Fibroblast of lung (primary cell): ENCODE measurements around the gene NACC1. TPM values are rescaled to one million over a fixed set of nuclear protein-coding genes. Genes with fewer than 3 reads are reported as not detected.

ENCODE experiments used
- DNase-seq, 2 donors: peaks; one replicate each; pipeline versions ENCODE4 v3.0.0 to v3.0.0-alpha.2; 2010; ENCODE audit warnings: low read depth in 2 of 2
- H2AFZ ChIP-seq: 2 replicates; pipeline ENCODE4 v1.5.1; 2012; ENCODE audit warnings: low read length, control low read depth, inconsistent platforms
- H3K27ac ChIP-seq: 2 replicates; pipeline ENCODE4 v1.5.1; 2011; ENCODE audit warnings: low read length, control low read depth; ENCODE audit not compliant: insufficient read depth
- H3K27me3 ChIP-seq: 2 replicates; pipeline ENCODE4 v1.5.1; 2011; ENCODE audit warnings: mild to moderate bottlenecking, low read length; ENCODE audit not compliant: control insufficient read depth, insufficient read depth
- H3K36me3 ChIP-seq: 2 replicates; pipeline ENCODE4 v1.5.1; 2011; ENCODE audit warnings: low read length; ENCODE audit not compliant: control insufficient read depth, insufficient read depth
- H3K4me1 ChIP-seq: 2 replicates; pipeline ENCODE4 v1.5.1; 2011; ENCODE audit warnings: low read length; ENCODE audit not compliant: control insufficient read depth, insufficient read depth; ENCODE audit errors: extremely low read depth
- H3K4me2 ChIP-seq: 2 replicates; pipeline ENCODE4 v1.5.1; 2011; ENCODE audit warnings: low read length, control low read depth; ENCODE audit not compliant: insufficient read depth; ENCODE audit errors: extremely low read depth
- H3K4me3 ChIP-seq, 4 experiments: fragments of 200-600 bp in 1 of 4; sonication (generic) in 1 of 4; replicated peaks in 1 of 4; 2 replicates each; pipeline ENCODE4 v1.5.1; 2011 to 2016; ENCODE audit warnings: low read length in 4 of 4, low read depth in 3 of 4, mild to moderate bottlenecking in 3 of 4, control low read depth in 2 of 4, inconsistent platforms in 1 of 4, mixed read lengths in 1 of 4; ENCODE audit not compliant: insufficient read depth in 1 of 4; ENCODE audit errors: control extremely low read depth in 1 of 4
- H3K79me2 ChIP-seq: 2 replicates; pipeline ENCODE4 v1.5.1; 2012; ENCODE audit warnings: mild to moderate bottlenecking, low read length, inconsistent platforms; ENCODE audit not compliant: control insufficient read depth, insufficient read depth
- H3K9ac ChIP-seq: 2 replicates; pipeline ENCODE4 v1.5.1; 2011; ENCODE audit warnings: mild to moderate bottlenecking, low read length, control low read depth; ENCODE audit not compliant: insufficient read depth
- H3K9me3 ChIP-seq: 2 replicates; pipeline ENCODE4 v1.5.1; 2012; ENCODE audit warnings: low read depth, low read length; ENCODE audit not compliant: control insufficient read depth, insufficient read depth
- H4K20me1 ChIP-seq: 2 replicates; pipeline ENCODE4 v1.5.1; 2011; ENCODE audit warnings: low read length; ENCODE audit not compliant: control insufficient read depth, insufficient read depth; ENCODE audit errors: extremely low read depth
- EZH2 ChIP-seq: IDR thresholded peaks from 2 replicates; pipeline ENCODE4 v1.5.1; 2012; ENCODE audit warnings: low read length, control low read depth, mild to moderate bottlenecking; ENCODE audit errors: missing control alignments
- polyA plus RNA-seq, 2 donors: library from polyadenylated mRNA; depleted of rRNA in 1 of 2; stranded (reverse) in 1 of 2; unstranded in 1 of 2; fragments of >200 nt; gene quantifications; 2 replicates each; pipeline ENCODE4 v1.2.1, GENCODE V29; 2011 to 2012; ENCODE audit warnings: missing spikeins in 1 of 2
- total RNA-seq: library from RNA; depleted of rRNA; stranded (reverse); fragments of >200 nt; gene quantifications from 2 replicates; pipeline ENCODE4 v1.2.1, GENCODE V29; 2014
- TF ChIP-seq, protein P1 (sequence below), 2 donors: IDR thresholded peaks in 1 of 2; conservative IDR thresholded peaks in 1 of 2; 1 replicate in 1 of 2; 2 replicates in 1 of 2; pipeline ENCODE4 v1.5.1; 2011 to 2012; ENCODE audit warnings: low read length in 2 of 2, control low read depth in 1 of 2, inconsistent platforms in 1 of 2, low read depth in 1 of 2, mild to moderate bottlenecking in 1 of 2

Gene NACC1
- total and polyA plus RNA-seq, 2 donors (not counting 1 experiment from before 2014, with no cell fraction given), result 31.9 to 33.5 TPM

DNA sequence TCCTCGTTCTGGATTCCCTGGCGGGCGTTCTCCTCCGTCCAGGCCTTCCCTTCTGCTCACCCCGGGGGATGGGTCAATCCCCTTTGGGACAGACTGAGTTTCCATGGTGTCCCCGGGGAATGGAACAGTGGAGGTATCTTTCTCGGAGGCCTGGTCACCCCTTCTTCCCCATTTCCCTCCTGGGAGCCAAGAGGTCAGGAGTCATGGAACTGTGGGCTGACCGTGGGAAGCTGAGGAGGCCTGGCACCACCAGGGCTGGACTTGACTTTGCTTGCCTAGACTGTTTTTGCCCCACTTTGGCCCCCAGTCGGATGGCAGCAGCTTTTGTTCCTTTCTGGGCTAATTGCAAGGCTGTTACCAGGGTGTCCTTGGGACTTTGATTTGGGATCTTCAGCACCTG, 2.0 kb downstream of the NACC1 start:
- Histone ChIP-seq H3K4me1 (peaks cover 16% of the 10 kb centered on the region), H3K4me3 (peak overlapping the region in 3 of 4 experiments; percentile 12 to 91 (median 19))

DNA sequence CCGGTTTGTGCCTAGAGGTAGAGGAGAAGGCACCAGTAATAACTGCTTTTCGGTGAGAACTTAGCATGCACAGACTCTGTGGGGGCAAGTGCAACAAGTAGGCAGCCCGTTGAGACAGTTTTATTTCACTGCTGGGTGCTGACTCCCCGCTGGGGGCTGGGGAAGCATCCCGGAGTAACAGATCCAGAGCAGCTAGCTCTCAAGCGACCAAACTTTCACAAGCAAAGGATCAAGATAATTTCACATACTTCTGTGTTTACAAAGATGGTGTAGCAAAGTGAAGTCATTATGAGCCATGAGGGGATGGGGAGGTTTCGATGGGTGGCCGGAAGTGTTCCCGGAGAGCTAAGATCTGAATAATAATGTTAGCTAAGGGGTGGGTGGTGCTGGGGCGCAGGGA, 2.8 kb downstream of the NACC1 start:
- peak; percentile 19 to 75 for DNase-seq
- no peak for TF ChIP-seq EZH2
- TF ChIP-seq, protein P1, sequence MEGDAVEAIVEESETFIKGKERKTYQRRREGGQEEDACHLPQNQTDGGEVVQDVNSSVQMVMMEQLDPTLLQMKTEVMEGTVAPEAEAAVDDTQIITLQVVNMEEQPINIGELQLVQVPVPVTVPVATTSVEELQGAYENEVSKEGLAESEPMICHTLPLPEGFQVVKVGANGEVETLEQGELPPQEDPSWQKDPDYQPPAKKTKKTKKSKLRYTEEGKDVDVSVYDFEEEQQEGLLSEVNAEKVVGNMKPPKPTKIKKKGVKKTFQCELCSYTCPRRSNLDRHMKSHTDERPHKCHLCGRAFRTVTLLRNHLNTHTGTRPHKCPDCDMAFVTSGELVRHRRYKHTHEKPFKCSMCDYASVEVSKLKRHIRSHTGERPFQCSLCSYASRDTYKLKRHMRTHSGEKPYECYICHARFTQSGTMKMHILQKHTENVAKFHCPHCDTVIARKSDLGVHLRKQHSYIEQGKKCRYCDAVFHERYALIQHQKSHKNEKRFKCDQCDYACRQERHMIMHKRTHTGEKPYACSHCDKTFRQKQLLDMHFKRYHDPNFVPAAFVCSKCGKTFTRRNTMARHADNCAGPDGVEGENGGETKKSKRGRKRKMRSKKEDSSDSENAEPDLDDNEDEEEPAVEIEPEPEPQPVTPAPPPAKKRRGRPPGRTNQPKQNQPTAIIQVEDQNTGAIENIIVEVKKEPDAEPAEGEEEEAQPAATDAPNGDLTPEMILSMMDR (conservative IDR thresholded peaks at IDR 0.05 in 1 of 2, IDR thresholded peaks at IDR 0.05 in 1 of 2; ENCODE audit: low read depth in 1 of 2, low read length in 2 of 2), result no peak
- H3K27me3 ChIP-seq, result no peaks in the 10 kb centered on the region
- H3K9me3 ChIP-seq, result no peaks in the 10 kb centered on the region
- peak overlapping the region in 2 of 4 experiments; percentile 1 to 91 for H3K4me3 ChIP-seq
- H3K4me2 ChIP-seq, result peak overlapping the region; percentile 30
- no peak overlapping the region for H2AFZ ChIP-seq
- no peak overlapping the region for H3K9ac ChIP-seq
- H4K20me1 ChIP-seq, result peaks cover 1% of the 10 kb centered on the region
- peaks cover 14% of the 10 kb centered on the region for H3K4me1 ChIP-seq
- peaks cover 4% of the 10 kb centered on the region for H3K36me3 ChIP-seq
- peaks cover 73% of the 10 kb centered on the region for H3K79me2 ChIP-seq
- peak overlapping the region; percentile 39 for H3K27ac ChIP-seq

More for the DNA sequence above, 2.0 kb downstream of the NACC1 start:
- Histone ChIP-seq H4K20me1 (peaks cover 1% of the 10 kb centered on the region), H3K79me2 (peaks cover 76% of the 10 kb centered on the region), H3K27ac (peak overlapping the region; percentile 57), H2AFZ (no peak overlapping the region), H3K4me2 (no peak overlapping the region), H3K36me3 (peaks cover 4% of the 10 kb centered on the region), H3K27me3 (no peaks in the 10 kb centered on the region), H3K9me3 (no peaks in the 10 kb centered on the region), H3K9ac (no peak overlapping the region)
- no peak for DNase-seq
- TF ChIP-seq EZH2, result no peak
- TF ChIP-seq, protein P1 (conservative IDR thresholded peaks at IDR 0.05 in 1 of 2, IDR thresholded peaks at IDR 0.05 in 1 of 2; ENCODE audit: low read depth in 1 of 2, low read length in 2 of 2), result no peak

- DNase-seq, result no peak
- Histone ChIP-seq H3K4me1 (peaks cover 14% of the 10 kb centered on the region), H2AFZ (no peak overlapping the region), H3K4me3 (no peak overlapping the region), H4K20me1 (peaks cover 1% of the 10 kb centered on the region), H3K79me2 (peaks cover 75% of the 10 kb centered on the region), H3K9me3 (no peaks in the 10 kb centered on the region), H3K27me3 (no peaks in the 10 kb centered on the region), H3K36me3 (peaks cover 6% of the 10 kb centered on the region), H3K4me2 (no peak overlapping the region), H3K9ac (no peak overlapping the region), H3K27ac (peak overlapping the region; percentile 39)
- no peak for TF ChIP-seq EZH2
- TF ChIP-seq, protein P1 (conservative IDR thresholded peaks at IDR 0.05 in 1 of 2, IDR thresholded peaks at IDR 0.05 in 1 of 2; ENCODE audit: low read depth in 1 of 2, low read length in 2 of 2), result no peak
These were observed 3.6 kb downstream of the NACC1 start for GRCh38 chr19:13121551-13122274.
